ENCODE measurements around the gene DDAH1. TPM values are rescaled to one million over a fixed set of nuclear protein-coding genes. Genes with fewer than 3 reads are reported as not detected.

DDAH1 gene
- polyA plus RNA-seq, 2 of the 4 experiments (the other 2 are of a cell fraction) = 5.7 to 12.6 TPM

DNA sequence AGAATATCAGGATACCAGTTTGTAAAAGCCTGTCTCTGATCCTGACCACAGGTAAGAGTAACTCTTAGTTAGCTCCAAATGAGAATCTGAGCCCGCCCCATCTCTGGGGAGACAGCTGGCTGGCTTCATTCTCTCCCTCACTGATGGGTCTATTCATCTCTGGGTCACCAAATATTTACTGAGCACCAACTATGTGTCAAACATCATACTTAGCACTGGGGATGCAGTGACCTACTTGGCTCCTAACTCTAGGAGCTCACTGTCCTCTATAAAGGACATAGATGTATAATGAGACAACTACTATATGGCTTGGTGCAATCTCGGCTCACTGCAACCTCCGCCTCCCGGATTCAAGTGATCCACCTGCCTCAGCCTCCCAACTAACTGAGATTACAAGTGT is 158.7 kb downstream of the DDAH1 start:
- POLR2A ChIA-PET = no interaction called here
- TF ChIP-seq, protein P1, sequence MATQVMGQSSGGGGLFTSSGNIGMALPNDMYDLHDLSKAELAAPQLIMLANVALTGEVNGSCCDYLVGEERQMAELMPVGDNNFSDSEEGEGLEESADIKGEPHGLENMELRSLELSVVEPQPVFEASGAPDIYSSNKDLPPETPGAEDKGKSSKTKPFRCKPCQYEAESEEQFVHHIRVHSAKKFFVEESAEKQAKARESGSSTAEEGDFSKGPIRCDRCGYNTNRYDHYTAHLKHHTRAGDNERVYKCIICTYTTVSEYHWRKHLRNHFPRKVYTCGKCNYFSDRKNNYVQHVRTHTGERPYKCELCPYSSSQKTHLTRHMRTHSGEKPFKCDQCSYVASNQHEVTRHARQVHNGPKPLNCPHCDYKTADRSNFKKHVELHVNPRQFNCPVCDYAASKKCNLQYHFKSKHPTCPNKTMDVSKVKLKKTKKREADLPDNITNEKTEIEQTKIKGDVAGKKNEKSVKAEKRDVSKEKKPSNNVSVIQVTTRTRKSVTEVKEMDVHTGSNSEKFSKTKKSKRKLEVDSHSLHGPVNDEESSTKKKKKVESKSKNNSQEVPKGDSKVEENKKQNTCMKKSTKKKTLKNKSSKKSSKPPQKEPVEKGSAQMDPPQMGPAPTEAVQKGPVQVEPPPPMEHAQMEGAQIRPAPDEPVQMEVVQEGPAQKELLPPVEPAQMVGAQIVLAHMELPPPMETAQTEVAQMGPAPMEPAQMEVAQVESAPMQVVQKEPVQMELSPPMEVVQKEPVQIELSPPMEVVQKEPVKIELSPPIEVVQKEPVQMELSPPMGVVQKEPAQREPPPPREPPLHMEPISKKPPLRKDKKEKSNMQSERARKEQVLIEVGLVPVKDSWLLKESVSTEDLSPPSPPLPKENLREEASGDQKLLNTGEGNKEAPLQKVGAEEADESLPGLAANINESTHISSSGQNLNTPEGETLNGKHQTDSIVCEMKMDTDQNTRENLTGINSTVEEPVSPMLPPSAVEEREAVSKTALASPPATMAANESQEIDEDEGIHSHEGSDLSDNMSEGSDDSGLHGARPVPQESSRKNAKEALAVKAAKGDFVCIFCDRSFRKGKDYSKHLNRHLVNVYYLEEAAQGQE (IDR thresholded peaks at IDR 0.05) = no peak
- TF ChIP-seq SREBF2 (IDR thresholded peaks at IDR 0.05) = no peak
- TF ChIP-seq, protein P2, sequence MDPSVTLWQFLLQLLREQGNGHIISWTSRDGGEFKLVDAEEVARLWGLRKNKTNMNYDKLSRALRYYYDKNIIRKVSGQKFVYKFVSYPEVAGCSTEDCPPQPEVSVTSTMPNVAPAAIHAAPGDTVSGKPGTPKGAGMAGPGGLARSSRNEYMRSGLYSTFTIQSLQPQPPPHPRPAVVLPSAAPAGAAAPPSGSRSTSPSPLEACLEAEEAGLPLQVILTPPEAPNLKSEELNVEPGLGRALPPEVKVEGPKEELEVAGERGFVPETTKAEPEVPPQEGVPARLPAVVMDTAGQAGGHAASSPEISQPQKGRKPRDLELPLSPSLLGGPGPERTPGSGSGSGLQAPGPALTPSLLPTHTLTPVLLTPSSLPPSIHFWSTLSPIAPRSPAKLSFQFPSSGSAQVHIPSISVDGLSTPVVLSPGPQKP (IDR thresholded peaks at IDR 0.05; ENCODE audit: low read depth, low read length) = no peak
- TF ChIP-seq TFCP2L1 (CRISPR knock-in tag; IDR thresholded peaks at IDR 0.05) = no peak
- ATAC-seq = no peak

DNA sequence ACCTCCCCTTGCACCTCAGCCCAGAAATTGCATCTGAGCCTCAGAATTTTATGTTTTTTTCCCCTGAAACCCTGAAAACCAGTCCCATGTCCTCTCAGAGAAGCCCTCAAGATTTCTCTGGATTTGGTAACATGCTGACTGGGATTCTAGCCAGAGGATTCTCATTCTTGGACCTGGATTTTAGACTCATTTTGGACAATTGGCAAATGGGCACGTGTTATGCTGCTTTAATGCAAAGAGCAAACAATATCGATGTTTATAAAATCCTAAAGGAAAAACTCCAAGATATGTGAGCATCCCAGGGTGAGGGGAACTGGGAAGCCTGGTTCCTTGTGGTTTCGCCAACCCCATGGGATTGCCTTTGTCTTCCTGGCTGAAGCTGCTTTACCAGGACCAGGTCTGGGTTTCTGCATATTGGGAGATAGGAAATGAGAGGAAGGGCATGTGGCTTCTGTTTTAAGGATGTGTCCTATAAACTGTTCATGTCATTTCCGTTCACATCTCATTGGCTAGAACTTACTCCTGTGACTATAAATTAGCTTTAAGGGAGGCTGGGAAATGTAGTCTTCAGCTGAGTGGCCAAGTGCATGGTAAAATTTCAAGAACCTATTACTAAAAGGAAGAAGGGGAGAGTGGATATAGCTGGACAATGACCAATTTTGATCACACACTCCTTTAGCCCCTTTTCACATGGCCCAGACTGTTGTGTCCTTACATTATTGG is 161.4 kb downstream of the DDAH1 start:
- POLR2A ChIA-PET = no interaction called here
- DNase-seq (ENCODE audit: low read depth in 1 of 2, low spot score in 1 of 2) = no peak
- CTCF ChIA-PET = interaction anchor here (0.9 to 1.2 kb wide), 3 partner anchors 40 to 389 kb away, joined by 3 to 5 read pairs (median 3); no protein-coding TSS in a partner anchor
- H3K4me3 ChIP-seq = no peak overlapping the region
- WGBS (ENCODE audit: missing lambda C conversion rate) = 84% methylated on average over 4 of the region's 4 CpGs
- H3K27ac ChIP-seq = no peak overlapping the region
- H3K9me3 ChIP-seq = no peaks in the 10 kb centered on the region
- no peak for ATAC-seq
- H3K4me1 ChIP-seq = peaks cover 7% of the 10 kb centered on the region
- no peak for FAIRE-seq
- TF ChIP-seq FOSB (CRISPR knock-in tag; IDR thresholded peaks at IDR 0.05) = no peak
- no peak for TF ChIP-seq CHD2 (IDR thresholded peaks at IDR 0.05; ENCODE audit: low read length, partially characterized antibody)
- TF ChIP-seq, protein P3, sequence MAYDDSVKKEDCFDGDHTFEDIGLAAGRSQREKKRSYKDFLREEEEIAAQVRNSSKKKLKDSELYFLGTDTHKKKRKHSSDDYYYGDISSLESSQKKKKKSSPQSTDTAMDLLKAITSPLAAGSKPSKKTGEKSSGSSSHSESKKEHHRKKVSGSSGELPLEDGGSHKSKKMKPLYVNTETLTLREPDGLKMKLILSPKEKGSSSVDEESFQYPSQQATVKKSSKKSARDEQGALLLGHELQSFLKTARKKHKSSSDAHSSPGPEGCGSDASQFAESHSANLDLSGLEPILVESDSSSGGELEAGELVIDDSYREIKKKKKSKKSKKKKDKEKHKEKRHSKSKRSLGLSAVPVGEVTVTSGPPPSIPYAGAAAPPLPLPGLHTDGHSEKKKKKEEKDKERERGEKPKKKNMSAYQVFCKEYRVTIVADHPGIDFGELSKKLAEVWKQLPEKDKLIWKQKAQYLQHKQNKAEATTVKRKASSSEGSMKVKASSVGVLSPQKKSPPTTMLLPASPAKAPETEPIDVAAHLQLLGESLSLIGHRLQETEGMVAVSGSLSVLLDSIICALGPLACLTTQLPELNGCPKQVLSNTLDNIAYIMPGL (CRISPR knock-in tag; IDR thresholded peaks at IDR 0.05; ENCODE audit: borderline replicate concordance) = no peak
- TF ChIP-seq SREBF2 (IDR thresholded peaks at IDR 0.05) = no peak
- TF ChIP-seq HEYL (CRISPR knock-in tag; IDR thresholded peaks at IDR 0.05) = no peak
- no peak for TF ChIP-seq TP53 (CRISPR knock-in tag; IDR thresholded peaks at IDR 0.05)
- TF ChIP-seq, protein P4, sequence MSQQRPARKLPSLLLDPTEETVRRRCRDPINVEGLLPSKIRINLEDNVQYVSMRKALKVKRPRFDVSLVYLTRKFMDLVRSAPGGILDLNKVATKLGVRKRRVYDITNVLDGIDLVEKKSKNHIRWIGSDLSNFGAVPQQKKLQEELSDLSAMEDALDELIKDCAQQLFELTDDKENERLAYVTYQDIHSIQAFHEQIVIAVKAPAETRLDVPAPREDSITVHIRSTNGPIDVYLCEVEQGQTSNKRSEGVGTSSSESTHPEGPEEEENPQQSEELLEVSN (IDR thresholded peaks at IDR 0.05; ENCODE audit: borderline replicate concordance, low read depth) = no peak
- no peak for TF ChIP-seq NFE2L2 (conservative IDR thresholded peaks at IDR 0.05; ENCODE audit: low read length)
- TF ChIP-seq, protein P5, sequence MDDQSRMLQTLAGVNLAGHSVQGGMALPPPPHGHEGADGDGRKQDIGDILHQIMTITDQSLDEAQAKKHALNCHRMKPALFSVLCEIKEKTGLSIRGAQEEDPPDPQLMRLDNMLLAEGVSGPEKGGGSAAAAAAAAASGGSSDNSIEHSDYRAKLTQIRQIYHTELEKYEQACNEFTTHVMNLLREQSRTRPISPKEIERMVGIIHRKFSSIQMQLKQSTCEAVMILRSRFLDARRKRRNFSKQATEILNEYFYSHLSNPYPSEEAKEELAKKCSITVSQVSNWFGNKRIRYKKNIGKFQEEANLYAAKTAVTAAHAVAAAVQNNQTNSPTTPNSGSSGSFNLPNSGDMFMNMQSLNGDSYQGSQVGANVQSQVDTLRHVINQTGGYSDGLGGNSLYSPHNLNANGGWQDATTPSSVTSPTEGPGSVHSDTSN (IDR thresholded peaks at IDR 0.05) = no peak
- TF ChIP-seq MAFK (IDR thresholded peaks at IDR 0.05; ENCODE audit: partially characterized antibody) = no peak
- no peak for TF ChIP-seq JUN (IDR thresholded peaks at IDR 0.05)
- no peak for TF ChIP-seq CHD4 (IDR thresholded peaks at IDR 0.05; ENCODE audit: borderline replicate concordance)
- TF ChIP-seq FOSL2 (IDR thresholded peaks at IDR 0.05) = no peak
- TF ChIP-seq FOSL2 (CRISPR knock-in tag; IDR thresholded peaks at IDR 0.05) = no peak
- TF ChIP-seq GATA3 (IDR thresholded peaks at IDR 0.05; ENCODE audit: borderline replicate concordance) = no peak
- TF ChIP-seq, protein P6, sequence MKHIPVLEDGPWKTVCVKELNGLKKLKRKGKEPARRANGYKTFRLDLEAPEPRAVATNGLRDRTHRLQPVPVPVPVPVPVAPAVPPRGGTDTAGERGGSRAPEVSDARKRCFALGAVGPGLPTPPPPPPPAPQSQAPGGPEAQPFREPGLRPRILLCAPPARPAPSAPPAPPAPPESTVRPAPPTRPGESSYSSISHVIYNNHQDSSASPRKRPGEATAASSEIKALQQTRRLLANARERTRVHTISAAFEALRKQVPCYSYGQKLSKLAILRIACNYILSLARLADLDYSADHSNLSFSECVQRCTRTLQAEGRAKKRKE (CRISPR knock-in tag; IDR thresholded peaks at IDR 0.05; ENCODE audit: low read depth) = no peak
- TF ChIP-seq BHLHE40 (IDR thresholded peaks at IDR 0.05; ENCODE audit: low read depth, low read length) = no peak
- no peak for TF ChIP-seq KDM1A (IDR thresholded peaks at IDR 0.05; ENCODE audit: low read depth)
- TF ChIP-seq EP300 (IDR thresholded peaks at IDR 0.05) = no peak
- no peak for TF ChIP-seq ESRRA (IDR thresholded peaks at IDR 0.05; ENCODE audit: borderline replicate concordance, low read length)
- no peak for TF ChIP-seq MAZ (IDR thresholded peaks at IDR 0.05; ENCODE audit: borderline replicate concordance, low read depth, low read length)
- no peak overlapping the region for H3K4me2 ChIP-seq

More for the DNA sequence above, 158.7 kb downstream of the DDAH1 start:
- Histone ChIP-seq H3K4me2 (no peak overlapping the region), H3K9me3 (no peaks in the 10 kb centered on the region), H3K4me3 (no peak overlapping the region), H3K27ac (no peak overlapping the region), H3K4me1 (peaks cover 7% of the 10 kb centered on the region; the same call in 2 of the 3 replicates)
- no peak for FAIRE-seq
- CTCF ChIA-PET = interaction anchor here (0.7 to 1.1 kb wide), 2 partner anchors 147 to 387 kb away, joined by 3 to 4 read pairs; no protein-coding TSS in a partner anchor
- DNase-seq (ENCODE audit: low read depth in 1 of 2, low spot score in 1 of 2) = no peak
- WGBS (ENCODE audit: missing lambda C conversion rate) = 82% methylated on average over 4 of the region's 4 CpGs
